Stimulated activated CD4-positive, alpha-beta T cell treated with anti-CD3 and anti-CD28 coated beads, Interleukin-15, amount 100 ng/mL, for 1 hour (primary cell): ENCODE measurements around the gene AQP9.

ENCODE experiments used
- DNase-seq, 2 donors: peaks; one replicate each; pipeline ENCODE4 v3.0.0-alpha.2; 2020; ENCODE audit warnings: low read depth in 1 of 2, low spot score in 1 of 2

Gene AQP9

DNA sequence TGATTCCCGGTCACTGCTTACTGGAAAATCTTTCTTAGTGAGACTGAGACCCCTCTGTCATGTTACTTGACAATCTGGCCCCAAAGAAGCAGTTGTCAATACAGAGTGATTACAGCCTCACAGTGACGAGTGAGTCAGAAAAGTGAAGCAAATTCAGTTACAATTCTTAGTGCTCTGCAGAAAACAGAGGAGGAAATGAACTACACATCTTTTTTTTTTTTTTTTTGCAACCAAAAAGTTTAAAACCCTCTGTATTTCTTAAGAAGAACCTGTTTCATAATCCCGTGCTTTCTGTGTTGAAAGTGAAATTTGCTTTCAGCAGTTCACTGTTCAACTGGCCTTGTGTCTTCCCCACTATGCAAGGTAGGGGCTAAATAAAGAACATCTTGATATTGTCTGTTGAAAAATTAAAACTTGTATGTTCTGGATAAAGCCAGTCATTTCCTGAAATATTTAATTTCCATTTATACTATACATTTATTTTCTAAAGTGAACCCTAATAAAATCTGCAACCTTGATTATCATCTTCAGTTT is 1.9 kb downstream of the AQP9 start:
- DNase-seq: no peak

DNA sequence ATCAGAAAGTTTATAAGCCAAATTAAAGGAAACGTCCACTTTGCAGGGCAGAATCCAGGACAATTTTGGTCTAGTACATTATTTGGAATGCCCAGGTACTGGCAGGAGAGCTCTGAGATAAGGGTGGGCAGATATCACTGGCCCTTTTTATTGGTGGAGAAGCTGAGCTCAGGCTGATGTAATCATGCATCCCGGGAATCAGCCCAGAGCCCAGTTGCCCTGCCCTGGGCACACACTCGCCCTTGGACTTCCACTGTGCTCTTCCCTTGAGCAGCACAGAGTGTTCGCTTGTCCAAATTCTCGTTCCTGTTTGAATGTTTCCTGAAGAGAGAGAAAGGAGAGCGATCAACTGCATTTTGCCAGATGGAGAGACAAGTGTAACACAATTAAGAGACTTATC is 3.7 kb downstream of the AQP9 start:
- DNase-seq: no peak

DNA sequence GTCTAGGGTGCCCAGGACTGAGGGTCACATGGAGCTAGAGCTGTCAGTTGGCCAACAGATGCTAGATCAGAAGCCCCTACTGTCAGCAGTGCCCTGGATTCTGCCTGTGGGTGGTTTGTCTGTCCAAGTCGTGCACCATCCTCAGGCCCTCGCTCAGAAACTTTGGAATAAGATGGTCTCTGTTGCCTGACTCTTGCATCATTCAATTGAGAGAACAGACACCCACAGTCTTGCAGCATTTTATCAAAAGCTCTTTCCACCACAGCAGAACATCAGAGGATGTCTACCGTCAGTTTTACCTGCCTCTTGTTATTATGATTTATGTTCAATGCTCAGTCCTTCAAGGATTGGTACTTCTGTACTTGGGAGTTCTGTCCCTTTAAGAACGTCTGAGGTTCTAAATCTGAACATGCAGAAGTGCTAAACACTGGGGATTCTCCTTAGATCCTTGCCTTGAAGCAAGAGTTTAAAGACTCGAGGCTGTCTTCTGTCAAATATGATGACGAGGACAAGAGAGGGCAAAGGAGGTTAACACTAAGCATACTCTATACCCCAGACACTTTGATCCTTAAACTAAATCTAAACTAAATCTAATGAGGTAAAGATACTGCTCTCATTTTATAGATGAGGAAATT is 4.8 kb downstream of the AQP9 start:
- no peak for DNase-seq

DNA sequence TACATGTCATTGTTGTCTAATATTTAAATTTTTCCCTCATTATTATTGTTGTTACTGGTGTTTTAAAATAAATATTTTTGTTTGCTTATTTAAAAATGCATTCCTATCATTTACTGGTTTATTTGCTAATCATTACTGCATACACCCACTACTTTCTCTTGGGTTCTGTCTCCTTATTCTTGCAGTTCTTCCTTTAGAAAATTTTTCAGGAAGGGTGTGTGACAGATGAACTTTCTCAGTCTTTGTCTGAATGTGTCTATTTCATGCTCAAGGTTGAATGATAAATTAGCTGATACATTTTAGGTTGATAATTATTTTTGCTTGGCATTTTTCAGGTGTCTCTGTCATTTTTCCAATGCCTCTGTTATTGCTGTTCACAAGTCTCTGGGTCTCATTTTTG is 7.4 kb downstream of the AQP9 start:
- no peak for DNase-seq

DNA sequence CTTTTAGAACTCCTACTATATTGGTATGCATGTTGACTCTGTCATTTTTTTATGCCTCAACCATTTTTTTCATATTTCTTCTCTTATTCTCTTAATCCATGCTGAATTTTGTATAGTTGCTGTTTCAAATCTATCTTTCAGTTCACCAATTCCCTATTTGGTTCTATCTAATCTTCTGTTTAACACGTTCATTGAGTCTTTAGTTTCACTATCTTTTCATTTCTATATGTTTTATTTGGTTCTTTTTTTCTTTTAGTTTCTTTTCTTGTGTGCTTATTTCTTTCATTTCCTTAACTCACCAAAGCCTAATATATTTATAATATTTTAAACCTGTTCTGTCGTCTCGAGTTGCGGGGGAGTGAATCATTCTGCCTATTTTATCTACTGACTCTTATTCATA is 8.0 kb downstream of the AQP9 start:
- no peak for DNase-seq

DNA sequence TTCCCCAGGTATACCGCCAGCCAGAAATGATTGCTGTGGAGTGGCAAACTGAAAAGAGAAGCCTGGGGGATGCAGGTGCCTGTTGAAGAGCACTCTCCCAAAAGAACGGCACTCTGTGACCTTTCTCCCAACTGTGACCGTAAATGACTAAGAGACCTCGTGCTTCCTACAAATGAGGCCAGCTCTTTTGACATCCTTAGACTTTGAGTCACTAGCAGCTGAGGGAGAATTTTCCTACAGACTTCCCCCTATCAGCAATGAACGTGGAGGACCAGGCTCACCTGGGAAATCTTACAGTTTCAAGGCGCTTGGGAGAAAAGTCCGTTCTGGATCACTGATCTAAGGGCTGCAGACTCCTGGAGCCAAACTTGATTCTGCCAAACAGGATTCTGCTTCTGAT is 8.6 kb downstream of the AQP9 start:
- no peak for DNase-seq

DNA sequence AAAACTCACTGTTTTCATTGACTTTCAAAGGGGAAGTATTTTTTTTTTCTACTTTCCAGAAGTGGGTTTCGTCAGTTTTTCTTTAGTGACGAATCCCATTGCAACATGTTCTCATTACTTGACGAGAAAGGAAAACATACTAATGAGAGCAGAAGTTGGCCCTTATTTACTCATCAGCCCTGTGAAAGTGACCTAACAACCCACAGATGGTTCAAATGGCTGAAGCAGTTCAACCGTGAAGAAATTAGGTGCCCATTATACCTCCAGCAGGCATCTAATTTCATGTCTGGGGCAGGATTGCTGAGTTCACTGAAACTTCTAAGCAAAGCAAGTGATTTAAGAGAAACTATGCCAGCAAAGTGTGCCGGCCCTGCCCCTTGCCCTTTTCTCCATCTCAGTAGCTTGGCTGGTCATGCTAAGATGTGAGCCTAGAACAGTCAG is 9.0 kb downstream of the AQP9 start:
- no peak for DNase-seq

DNA sequence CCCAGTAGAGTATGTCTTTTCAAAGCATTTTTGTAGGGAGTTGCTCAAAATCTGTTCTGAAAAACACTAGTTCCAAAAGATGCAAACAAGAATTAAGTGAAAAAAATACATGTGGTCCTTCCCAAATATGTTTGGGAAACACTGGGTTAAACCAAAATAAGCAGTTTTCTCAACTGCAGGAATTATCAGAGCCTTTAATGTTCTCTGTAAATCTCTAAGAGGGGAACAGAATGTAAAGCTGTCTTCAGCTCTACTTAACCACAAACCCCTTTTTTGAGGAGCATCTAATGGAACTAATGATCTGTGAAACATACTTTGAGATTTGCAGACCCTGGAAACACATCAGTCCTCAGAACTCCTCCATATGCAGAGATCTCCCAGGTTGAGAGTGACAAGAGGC is 9.9 kb downstream of the AQP9 start:
- DNase-seq: no peak

DNA sequence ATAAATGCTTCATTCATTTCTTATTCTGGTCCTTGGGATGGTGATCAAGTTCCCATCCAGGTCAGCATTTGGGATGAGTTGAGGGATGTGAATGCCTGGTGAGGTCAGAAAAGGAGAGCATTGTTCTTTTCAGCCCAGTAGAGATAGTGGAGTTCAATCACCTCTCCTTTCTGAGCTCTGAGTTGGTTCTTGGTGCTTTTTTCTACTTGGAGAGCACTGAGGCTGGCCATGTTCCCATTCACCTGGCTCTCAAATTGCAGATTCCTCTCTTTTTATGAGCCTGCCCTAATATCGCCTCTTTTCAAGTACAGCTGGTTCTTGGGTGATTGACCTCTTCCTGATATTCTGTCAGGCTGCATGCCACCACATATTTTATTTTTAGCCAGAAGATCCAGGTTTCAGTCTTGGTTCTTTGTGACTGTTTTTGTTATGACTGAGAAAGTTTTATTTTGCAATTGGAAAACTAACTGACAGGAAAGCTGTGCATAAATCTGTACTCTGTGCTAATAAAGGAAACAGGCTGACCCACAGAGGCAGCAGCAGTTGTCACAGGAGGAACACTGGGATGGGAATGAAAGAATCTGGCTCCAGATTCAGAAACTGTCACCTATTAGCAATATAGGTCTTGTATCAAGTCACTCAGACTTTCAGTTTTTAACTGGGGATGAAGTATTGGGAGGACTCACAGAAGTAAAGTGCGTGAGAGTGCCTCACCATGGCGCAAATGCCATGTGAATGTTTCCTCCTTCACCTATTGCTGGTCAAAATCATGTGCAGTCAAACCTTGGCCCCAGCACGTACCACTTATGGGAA is 10.7 kb downstream of the AQP9 start:
- no peak for DNase-seq

DNA sequence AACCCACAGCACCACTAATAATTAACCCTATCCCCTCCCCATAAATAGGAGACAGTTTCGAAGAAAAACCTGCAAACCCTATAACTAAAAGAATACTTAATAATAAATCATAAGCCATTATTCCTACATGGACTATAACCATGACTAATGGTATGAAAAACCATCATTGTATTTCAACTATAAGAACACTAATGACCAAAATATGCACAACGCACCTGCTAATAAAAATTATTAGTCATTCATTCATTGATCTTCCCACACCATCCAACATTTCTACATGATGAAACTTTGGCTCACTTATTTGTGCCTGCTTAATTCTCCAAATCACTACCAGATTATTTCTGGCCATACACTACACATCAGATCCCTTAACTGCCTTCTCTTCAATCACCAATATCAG is 16.6 kb downstream of the AQP9 start:
- DNase-seq: no peak

DNA sequence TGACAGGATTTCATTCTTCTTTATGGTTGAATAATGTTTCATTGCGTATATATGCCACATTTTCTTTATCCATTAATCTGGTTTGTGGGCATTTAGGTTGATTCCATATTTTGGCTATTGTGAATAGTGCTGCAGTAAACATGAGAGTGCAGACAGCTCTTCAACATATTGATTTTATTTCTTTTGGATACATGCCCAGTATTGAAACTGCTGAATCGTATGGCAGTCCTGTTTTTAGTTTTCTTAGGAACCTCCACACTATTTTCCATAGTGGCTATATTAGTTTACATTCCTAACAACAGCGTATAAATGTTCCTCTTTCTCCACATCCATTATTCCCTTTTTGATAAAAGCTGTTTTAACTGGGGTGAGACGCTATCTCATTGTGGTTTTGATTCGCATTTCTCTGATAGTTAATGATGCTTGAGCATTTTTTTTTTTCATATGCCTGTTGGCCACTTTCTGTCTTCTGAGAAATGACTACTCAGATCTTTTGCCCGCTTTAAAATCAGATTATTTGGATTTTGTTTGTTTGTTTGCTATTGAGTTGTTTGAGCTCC is 21.7 kb downstream of the AQP9 start:
- no peak for DNase-seq

DNA sequence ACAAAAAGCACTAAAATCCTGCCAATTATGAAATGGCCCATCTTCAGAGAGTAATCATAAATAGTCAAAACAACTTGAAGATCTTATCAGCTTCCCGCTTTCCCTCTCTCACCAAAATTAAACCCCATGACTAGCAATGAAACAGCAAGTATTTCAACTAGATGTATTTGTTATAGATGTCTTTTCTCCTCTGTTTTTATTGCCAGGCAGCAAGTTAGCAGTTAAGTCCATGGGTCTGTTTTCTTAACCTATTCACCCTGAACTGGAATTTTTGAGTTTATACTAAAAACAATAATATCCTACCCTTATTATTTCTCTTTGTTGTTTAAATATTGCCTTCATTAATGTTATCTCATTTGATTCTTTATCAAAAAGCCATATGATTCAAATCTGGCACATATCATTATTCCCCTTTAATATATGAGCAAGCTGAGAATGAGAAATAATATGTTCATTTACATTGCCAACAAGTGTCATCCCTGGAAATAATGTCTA is 23.3 kb downstream of the AQP9 start:
- no peak for DNase-seq

DNA sequence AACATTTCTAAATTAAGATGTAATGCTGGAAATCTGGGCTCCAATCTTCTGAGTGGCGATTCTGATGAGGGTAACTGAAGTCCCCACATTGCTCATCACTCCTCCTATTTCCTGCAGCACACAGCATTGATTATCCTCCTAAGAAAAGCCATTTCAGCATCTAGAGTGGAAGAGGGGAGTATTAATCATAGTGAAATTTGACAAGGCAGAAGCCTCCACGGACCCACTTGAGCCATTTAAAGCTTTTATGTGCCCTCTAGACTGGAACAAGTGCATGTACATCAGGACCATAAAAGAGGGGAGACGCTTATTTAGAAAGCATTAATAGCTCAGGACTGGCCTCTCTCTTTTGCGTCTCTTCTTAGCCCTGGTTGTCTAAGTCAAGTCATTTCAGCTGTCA is 25.8 kb downstream of the AQP9 start:
- DNase-seq: no peak

DNA sequence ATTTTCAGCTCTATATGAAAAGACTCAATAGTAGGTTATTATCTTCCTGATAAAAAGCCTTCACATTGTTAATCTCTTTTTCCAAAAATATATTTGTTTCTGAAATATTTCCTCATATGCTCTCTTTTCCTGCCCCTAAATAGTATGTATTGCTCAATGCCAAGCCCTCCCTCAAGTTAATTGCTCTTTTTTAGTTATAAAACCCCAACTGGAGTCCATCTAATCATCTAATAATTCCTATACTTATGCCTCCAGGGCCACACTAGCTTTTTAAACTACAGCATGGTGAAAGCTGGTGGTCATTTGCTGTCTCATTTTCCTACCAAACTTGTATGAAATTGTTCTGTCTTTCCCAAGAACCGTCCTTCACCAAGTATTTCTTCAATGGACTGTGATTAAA is 26.7 kb downstream of the AQP9 start:
- DNase-seq: no peak

DNA sequence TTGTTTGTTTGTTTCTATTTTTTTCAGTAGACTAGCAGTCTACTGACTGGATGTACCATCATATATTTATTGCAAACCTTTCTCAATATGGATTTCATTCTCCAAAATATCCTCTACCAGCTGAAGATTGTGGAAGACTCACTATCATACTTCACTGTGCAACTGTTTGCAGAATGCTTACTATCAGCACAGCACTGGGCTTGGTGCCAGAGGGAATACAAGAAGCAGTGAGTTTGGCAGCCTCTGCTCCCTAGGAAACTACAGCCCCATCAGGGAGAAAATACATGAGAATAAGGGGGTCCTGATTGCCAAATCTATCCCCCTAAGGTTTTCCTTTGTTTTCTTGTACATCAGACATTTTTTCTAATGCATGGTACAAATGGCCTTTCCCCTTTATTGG is 27.5 kb downstream of the AQP9 start:
- DNase-seq: no peak

DNA sequence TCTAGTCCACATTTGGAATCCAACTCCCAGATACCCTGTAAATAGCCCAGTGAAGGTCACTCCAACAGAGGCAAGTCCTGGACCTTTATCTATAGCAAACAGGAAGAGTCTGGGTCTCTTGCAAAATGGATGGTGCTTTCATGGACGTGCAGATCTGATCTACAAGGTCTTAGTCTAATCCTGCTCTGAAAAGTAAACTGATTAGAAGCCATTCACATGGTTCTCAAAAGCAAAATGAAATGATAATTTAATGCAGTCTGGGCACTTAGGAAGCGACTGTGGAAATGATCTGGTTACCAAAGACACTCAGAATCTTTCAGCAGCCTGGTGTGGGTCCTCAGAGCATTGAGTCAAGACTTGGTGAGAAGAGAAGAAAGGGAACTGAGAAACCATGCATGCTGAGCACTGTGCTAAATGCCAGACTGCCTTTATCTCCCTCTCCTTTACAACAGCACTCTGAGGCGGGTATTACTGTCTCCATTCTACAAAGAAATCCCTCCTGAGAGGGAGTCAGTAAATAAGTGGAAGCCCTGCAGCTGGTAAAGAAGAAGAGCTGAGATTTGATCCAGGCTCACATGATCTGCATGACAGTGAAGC is 29.0 kb downstream of the AQP9 start:
- no peak for DNase-seq

DNA sequence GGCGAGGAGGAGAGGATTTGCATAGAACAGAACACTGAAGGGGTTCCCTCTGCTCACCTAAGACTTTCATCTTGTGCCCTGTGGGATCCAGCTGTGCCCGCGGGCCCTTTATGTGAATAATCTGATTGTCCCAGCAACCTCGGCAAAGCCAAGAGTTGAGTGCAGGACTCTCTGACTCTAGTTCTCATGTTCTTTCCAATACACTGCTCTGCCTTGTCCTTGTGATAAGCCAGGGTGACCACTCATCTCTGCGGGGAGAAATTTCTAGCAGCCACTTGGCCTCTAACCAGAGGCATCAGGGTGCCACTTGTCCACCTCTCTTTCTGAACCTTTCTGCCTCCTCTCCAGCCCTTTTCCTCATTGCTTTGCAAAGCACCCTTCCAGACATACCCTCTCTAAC is 31.8 kb downstream of the AQP9 start:
- DNase-seq: no peak

DNA sequence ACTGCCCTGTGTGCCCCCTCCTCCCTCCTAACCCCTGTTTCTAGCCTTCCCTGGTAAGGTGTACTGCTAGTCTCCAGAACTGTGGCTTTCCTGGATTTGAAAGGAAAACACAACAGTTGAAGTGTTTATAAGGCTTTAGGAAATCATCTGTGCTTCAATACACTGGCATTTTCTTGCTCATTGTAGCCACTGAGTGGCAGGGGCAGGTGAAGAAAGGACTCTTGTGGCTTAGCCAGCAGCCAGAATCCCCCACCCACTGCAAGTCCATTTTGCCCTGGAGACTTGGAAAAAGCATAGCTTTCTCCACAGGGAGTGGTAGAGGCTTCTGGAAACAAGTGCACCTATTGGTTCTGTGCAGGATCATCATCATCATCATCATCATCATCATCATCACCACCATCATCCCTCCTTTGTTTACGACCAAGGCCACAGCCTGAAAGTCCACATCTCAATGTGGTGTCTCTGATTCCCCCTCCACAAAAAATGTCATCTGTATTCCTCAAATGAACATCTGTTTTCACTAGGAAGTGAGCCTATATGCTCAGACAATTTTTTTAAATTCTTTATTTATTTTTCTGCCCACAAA is 33.4 kb downstream of the AQP9 start:
- DNase-seq: no peak

DNA sequence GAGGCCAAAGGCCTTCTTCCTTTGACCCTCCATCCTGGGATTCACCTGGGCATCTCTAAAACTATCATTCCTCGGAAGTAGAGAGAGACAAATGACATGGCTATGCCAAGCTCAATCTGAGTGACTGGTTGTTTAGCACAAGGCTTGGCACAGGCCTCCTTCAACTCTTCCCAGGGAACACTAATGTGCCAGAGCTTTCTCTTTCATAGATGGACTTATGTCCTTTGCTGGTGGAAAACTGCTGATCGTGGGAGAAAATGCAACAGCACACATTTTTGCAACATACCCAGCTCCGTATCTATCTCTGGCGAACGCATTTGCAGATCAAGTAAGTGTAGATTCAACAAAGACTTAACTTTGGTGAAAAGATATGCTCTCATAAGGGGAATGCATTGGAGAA is 36.5 kb downstream of the AQP9 start:
- no peak for DNase-seq

DNA sequence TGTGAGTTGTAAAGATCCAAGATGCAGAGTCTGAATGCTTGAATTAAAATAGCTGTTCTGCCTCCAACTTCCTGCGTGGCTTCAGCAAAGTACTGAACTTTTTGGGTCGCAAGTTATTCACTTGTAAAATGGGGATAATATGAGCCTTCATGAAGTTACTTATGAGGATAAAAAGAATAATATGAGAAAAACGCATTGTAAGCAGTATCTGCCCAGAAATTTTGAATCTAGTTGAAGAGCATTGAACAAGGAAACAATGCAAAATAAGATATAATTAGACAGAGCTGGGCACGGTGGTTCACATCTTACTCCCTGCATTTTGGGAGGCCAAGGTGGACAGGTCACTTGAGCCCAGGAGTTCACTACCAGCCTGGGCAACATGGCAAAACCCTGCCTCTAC is 37.8 kb downstream of the AQP9 start:
- no peak for DNase-seq

DNA sequence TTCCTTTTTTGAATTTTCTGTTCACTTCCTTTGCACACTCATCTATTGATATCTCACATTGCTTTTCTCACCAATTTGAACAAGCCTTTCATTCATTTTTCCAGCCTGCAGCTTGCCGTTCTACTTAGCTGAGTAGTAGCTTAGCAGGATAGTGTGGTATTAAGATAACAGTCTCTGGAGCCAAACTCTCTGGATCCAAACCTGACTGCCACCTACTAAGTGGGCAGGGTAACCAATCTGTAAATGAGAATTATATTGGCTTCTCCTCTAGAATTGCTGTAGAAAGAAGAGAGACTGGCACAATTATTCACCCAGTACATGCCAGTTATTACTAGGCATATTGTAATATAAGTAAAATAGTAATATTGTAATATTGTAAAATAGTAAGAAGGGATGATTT is 40.5 kb downstream of the AQP9 start:
- DNase-seq: no peak
